K562 (cell line): Measurements from ENCODE around the gene ERLEC1. TPM values are rescaled to one million over a fixed set of nuclear protein-coding genes. Genes with fewer than 3 reads are reported as not detected.

ENCODE experiments used
- CCAR2 ChIP-seq: fragments of 200-400 bp; formaldehyde crosslinking; IDR thresholded peaks from 2 replicates; pipeline ENCODE4 v1.6.1; 2017; ENCODE audit warnings: mild to moderate bottlenecking, low read depth, low read length
- CHD2 ChIP-seq: IDR thresholded peaks from 2 replicates; pipeline ENCODE4 v1.6.1; 2011; ENCODE audit warnings: low read depth, low read length
- GATA2 ChIP-seq: sonication (generic); formaldehyde crosslinking; IDR thresholded peaks from 2 replicates; pipeline ENCODE4 v1.4.0; 2020; ENCODE audit warnings: mild to moderate bottlenecking, missing genetic modification reagents
- HNRNPH1 ChIP-seq: fragments of 200-400 bp; formaldehyde crosslinking; optimal IDR thresholded peaks from 2 replicates; pipeline ENCODE3; 2017; ENCODE audit warnings: low read depth, mild to moderate bottlenecking, low read length, moderate library complexity
- MAFK ChIP-seq: IDR thresholded peaks from 2 replicates; pipeline ENCODE4 v1.6.1; 2011; ENCODE audit warnings: low read length, improper control_type of control experiment
- PTTG1 ChIP-seq: fragments of 450-650 bp; IDR thresholded peaks from 2 replicates; pipeline ENCODE4 v1.6.1; 2016; ENCODE audit warnings: low read depth, mild to moderate bottlenecking, missing genetic modification characterization, missing compliant biosample characterization
- SUPT5H ChIP-seq: fragments of 450-650 bp; IDR thresholded peaks from 2 replicates; pipeline ENCODE4 v1.6.1; 2016
- ZNF134 ChIP-seq: fragments of 250-450 bp; sonication (Bioruptor Pico); conservative IDR thresholded peaks from 2 replicates; pipeline ENCODE4 v1.4.0; 2020
- ZNF3 ChIP-seq: fragments of 250-450 bp; sonication (Bioruptor Pico); IDR thresholded peaks from 2 replicates; pipeline ENCODE4 v1.5.0; 2021; ENCODE audit warnings: mild to moderate bottlenecking, moderate library complexity
- ZNF76 ChIP-seq: fragments of 250-450 bp; sonication (Bioruptor Pico); IDR thresholded peaks from 2 replicates; pipeline ENCODE4 v1.4.0; 2020; ENCODE audit warnings: mild to moderate bottlenecking, moderate library complexity, borderline replicate concordance
- polyA plus RNA-seq, 8 experiments: library from polyadenylated mRNA; depleted of rRNA in 4 of 8; stranded (reverse) in 5 of 8; unstranded in 3 of 8; fragments of >200 nt; fragmentation: Nextera tagmentation in 2 of 8; fragmentation: Illumina TruSeq in 1 of 8; extraction: Ambion mirVana in 2 of 8; extraction: Trizol in 1 of 8; gene quantifications; 2 replicates each; pipeline versions ENCODE4 v1.2.1 to v1.2.3, GENCODE V29; 2011 to 2014; ENCODE audit warnings: inconsistent platforms in 1 of 8, missing spikeins in 1 of 8
- total RNA-seq, 7 experiments: library from RNA; depleted of rRNA in 6 of 7; stranded (reverse); fragments of >200 nt in 6 of 7; fragmentation: Illumina TruSeq in 2 of 7; extraction: Trizol in 2 of 7; gene quantifications; 2 replicates each; pipeline versions ENCODE4 v1.2.1 to v1.2.3, GENCODE V29; 2011 to 2021; ENCODE audit warnings: low replicate concordance in 1 of 7
- TF ChIP-seq, protein P1 (sequence below), 2 experiments: fragments of 450-650 bp; IDR thresholded peaks; 2 replicates each; pipeline ENCODE4 v1.6.1; 2016; ENCODE audit warnings: mild to moderate bottlenecking in 2 of 2, borderline replicate concordance in 1 of 2, low read depth in 1 of 2, moderate library complexity in 1 of 2
- TF ChIP-seq, protein P2 (sequence below): fragments of 450-650 bp; IDR thresholded peaks from 2 replicates; pipeline ENCODE4 v1.7.0; 2016; ENCODE audit warnings: borderline replicate concordance

ERLEC1 gene
- total and polyA plus RNA-seq, 9 of the 15 experiments (the other 6 are each of a cell fraction or from before 2014, with no cell fraction given) = 12.0 to 41.6 (median 30.6) TPM

DNA sequence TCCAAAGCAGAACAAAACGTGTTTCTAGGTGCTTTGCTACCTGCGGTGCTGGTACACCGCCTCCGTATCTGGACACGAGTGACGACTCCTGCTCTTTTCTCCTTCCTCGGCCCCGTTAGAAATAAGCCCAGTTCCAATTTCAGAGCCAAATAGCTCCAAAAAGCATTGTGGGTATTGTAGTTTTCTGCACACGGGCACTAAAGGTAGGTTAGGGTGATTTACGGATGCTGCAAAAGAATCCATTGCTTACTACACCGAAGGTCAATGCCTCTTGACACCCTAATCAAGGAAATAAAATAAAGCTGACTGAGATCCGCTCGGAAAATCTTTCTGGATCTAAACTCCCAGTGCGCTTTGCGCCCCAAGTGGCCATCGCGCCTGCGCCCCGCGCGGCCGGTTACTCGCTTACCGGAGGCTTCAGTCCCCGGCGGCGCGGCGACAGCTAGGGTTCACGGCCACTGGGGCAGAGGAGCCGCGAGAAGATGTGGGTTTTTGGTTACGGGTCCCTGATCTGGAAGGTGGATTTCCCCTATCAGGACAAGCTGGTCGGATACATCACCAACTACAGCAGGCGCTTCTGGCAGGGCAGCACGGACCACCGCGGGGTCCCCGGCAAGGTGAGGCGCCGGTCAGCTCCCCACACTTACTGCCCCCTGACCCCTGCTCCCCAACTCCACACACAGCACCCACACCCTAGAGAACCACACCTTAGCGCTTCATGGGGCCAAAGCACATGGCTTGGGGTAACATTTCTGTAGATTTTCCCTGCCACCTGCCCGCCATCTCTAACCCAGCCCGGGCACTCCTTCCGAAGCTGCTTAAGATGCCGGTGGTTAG, 19.2 kb upstream of the ERLEC1 start, which contains the start of gene CHAC2 (continued):
- TF ChIP-seq, protein P1, sequence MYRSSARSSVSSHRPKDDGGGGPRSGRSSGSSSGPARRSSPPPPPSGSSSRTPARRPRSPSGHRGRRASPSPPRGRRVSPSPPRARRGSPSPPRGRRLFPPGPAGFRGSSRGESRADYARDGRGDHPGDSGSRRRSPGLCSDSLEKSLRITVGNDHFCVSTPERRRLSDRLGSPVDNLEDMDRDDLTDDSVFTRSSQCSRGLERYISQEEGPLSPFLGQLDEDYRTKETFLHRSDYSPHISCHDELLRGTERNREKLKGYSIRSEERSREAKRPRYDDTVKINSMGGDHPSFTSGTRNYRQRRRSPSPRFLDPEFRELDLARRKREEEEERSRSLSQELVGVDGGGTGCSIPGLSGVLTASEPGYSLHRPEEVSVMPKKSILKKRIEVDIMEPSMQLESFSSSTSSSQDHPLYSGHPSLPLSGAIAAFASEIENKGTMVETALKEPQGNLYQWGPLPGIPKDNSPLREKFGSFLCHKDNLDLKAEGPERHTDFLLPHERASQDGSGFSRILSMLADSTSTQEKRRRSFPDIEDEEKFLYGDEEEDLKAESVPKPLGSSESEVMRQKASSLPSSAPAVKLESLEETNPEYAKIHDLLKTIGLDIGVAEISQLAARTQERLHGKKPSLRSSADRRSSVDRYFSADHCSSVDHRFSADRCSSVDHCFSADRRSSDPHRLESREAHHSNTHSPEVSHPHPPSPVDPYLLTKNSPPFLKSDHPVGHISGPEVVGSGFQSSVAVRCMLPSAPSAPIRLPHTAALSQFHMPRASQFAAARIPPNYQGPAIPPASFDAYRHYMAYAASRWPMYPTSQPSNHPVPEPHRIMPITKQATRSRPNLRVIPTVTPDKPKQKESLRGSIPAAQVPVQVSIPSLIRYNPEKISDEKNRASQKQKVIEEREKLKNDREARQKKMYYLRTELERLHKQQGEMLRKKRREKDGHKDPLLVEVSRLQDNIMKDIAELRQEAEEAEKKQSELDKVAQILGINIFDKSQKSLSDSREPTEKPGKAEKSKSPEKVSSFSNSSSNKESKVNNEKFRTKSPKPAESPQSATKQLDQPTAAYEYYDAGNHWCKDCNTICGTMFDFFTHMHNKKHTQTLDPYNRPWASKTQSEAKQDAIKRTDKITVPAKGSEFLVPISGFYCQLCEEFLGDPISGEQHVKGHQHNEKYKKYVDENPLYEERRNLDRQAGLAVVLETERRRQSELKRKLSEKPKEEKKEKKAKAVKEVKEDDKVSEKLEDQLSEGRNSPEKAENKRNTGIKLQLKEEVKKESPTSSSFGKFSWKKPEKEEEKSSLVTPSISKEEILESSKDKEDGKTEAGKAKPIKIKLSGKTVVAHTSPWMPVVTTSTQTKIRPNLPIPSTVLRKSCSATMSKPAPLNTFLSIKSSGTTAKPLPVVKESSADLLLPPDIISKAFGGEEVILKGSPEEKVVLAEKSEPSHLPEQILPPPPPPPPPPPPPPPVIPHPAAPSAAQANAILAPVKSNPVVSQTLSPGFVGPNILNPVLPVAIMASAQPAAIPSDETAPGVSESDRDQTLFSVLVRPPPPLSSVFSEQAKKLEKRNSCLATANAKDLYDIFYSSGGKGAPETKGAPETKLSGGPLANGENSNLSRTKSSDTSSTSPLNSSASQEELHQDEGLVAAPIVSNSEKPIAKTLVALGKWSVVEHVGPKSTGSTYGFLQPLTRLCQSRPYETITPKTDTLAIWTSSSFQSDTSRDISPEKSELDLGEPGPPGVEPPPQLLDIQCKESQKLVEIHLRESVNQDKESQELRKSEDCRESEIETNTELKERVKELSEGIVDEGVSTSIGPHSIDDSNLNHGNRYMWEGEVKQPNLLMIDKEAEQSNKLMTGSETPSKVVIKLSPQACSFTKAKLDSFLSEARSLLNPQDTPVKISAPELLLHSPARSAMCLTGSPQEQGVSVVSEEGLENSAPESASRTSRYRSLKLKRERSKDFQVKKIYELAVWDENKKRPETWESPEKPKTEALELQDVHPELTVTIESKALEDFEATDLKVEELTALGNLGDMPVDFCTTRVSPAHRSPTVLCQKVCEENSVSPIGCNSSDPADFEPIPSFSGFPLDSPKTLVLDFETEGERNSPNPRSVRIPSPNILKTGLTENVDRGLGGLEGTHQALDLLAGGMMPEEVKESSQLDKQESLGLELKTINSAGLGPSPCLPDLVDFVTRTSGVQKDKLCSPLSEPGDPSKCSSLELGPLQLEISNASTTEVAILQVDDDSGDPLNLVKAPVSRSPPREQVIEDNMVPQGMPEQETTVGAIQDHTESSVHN (IDR thresholded peaks at IDR 0.05; ENCODE audit: borderline replicate concordance in 1 of 2, low read depth in 1 of 2) = no peak
- no peak for TF ChIP-seq HNRNPH1
- TF ChIP-seq CCAR2 = no peak
- TF ChIP-seq ZNF134 = no peak
- no peak for TF ChIP-seq GATA2
- TF ChIP-seq, protein P2, sequence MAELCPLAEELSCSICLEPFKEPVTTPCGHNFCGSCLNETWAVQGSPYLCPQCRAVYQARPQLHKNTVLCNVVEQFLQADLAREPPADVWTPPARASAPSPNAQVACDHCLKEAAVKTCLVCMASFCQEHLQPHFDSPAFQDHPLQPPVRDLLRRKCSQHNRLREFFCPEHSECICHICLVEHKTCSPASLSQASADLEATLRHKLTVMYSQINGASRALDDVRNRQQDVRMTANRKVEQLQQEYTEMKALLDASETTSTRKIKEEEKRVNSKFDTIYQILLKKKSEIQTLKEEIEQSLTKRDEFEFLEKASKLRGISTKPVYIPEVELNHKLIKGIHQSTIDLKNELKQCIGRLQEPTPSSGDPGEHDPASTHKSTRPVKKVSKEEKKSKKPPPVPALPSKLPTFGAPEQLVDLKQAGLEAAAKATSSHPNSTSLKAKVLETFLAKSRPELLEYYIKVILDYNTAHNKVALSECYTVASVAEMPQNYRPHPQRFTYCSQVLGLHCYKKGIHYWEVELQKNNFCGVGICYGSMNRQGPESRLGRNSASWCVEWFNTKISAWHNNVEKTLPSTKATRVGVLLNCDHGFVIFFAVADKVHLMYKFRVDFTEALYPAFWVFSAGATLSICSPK = peak; percentile 26; the same call in 1 of the 2 replicates
- TF ChIP-seq CHD2 = peak; percentile 78
- peak; percentile 84 for TF ChIP-seq SUPT5H
- no peak for TF ChIP-seq ZNF3 (CRISPR knock-in tag)
- no peak for TF ChIP-seq ZNF76 (CRISPR knock-in tag)
- no peak for TF ChIP-seq PTTG1 (tag)
- TF ChIP-seq MAFK = no peak
